ENCODE measurements around the gene LARP4B.
"Not testable (repeated sequence)": the region's sequence is repeated elsewhere in the genome, so short reads cannot be mapped to it uniquely, and the experiment has no call there.

LARP4B gene

GRCh38 chr10:774661-775244 is 156.8 kb downstream of the LARP4B start:
- no peaks in the 10 kb centered on the region for H3K36me3 ChIP-seq (ENCODE audit: control insufficient read depth, insufficient read depth, low read length)
- H3K4me3 ChIP-seq (ENCODE audit: low read depth, low read length) = no peak overlapping the region
- no peaks in the 10 kb centered on the region for H3K4me1 ChIP-seq (ENCODE audit: control insufficient read depth, insufficient read depth, low read length)
- no peak overlapping the region for H3K9ac ChIP-seq (ENCODE audit: low read depth, low read length)
- H3K27me3 ChIP-seq (ENCODE audit: control insufficient read depth, insufficient read depth, low read length) = no peaks in the 10 kb centered on the region
- H3K9me3 ChIP-seq (ENCODE audit: control insufficient read depth, insufficient read depth, low read length) = no peaks in the 10 kb centered on the region

- H3K4me1 ChIP-seq (ENCODE audit: control insufficient read depth, insufficient read depth, low read length) = no peaks in the 10 kb centered on the region
- no peaks in the 10 kb centered on the region for H3K9me3 ChIP-seq (ENCODE audit: control insufficient read depth, insufficient read depth, low read length)
- H3K36me3 ChIP-seq (ENCODE audit: control insufficient read depth, insufficient read depth, low read length) = no peaks in the 10 kb centered on the region
- no peak overlapping the region for H3K9ac ChIP-seq (ENCODE audit: low read depth, low read length)
- no peak overlapping the region for H3K4me3 ChIP-seq (ENCODE audit: low read depth, low read length)
- H3K27me3 ChIP-seq (ENCODE audit: control insufficient read depth, insufficient read depth, low read length) = no peaks in the 10 kb centered on the region
Measured at GRCh38 chr10:774223-774622, 157.3 kb downstream of the LARP4B start.

GRCh38 chr10:773562-774161 is 157.8 kb downstream of the LARP4B start:
- Histone ChIP-seq H3K27me3 (ENCODE audit: control insufficient read depth, insufficient read depth, low read length) (no peaks in the 10 kb centered on the region), H3K4me1 (ENCODE audit: control insufficient read depth, insufficient read depth, low read length) (no peaks in the 10 kb centered on the region), H3K9ac (ENCODE audit: low read depth, low read length) (no peak overlapping the region), H3K36me3 (ENCODE audit: control insufficient read depth, insufficient read depth, low read length) (no peaks in the 10 kb centered on the region), H3K4me3 (ENCODE audit: low read depth, low read length) (no peak overlapping the region), H3K9me3 (ENCODE audit: control insufficient read depth, insufficient read depth, low read length) (no peaks in the 10 kb centered on the region)

- Histone ChIP-seq H3K4me3 (ENCODE audit: low read depth, low read length) (no peak overlapping the region), H3K9me3 (ENCODE audit: control insufficient read depth, insufficient read depth, low read length) (no peaks in the 10 kb centered on the region), H3K36me3 (ENCODE audit: control insufficient read depth, insufficient read depth, low read length) (no peaks in the 10 kb centered on the region), H3K4me1 (ENCODE audit: control insufficient read depth, insufficient read depth, low read length) (no peaks in the 10 kb centered on the region), H3K27me3 (ENCODE audit: control insufficient read depth, insufficient read depth, low read length) (no peaks in the 10 kb centered on the region), H3K9ac (ENCODE audit: low read depth, low read length) (no peak overlapping the region)
Measured at GRCh38 chr10:772227-772637, 159.3 kb downstream of the LARP4B start.

- H3K4me1 ChIP-seq (ENCODE audit: control insufficient read depth, insufficient read depth, low read length) = no peaks in the 10 kb centered on the region
- no peak overlapping the region for H3K4me3 ChIP-seq (ENCODE audit: low read depth, low read length)
- no peaks in the 10 kb centered on the region for H3K36me3 ChIP-seq (ENCODE audit: control insufficient read depth, insufficient read depth, low read length)
- no peaks in the 10 kb centered on the region for H3K9me3 ChIP-seq (ENCODE audit: control insufficient read depth, insufficient read depth, low read length)
- no peak overlapping the region for H3K9ac ChIP-seq (ENCODE audit: low read depth, low read length)
- H3K27me3 ChIP-seq (ENCODE audit: control insufficient read depth, insufficient read depth, low read length) = no peaks in the 10 kb centered on the region
Measured at GRCh38 chr10:771647-772046, 159.9 kb downstream of the LARP4B start.

GRCh38 chr10:770975-771374 is 160.5 kb downstream of the LARP4B start:
- Histone ChIP-seq H3K4me1 (ENCODE audit: control insufficient read depth, insufficient read depth, low read length) (no peaks in the 10 kb centered on the region), H3K4me3 (ENCODE audit: low read depth, low read length) (no peak overlapping the region), H3K36me3 (ENCODE audit: control insufficient read depth, insufficient read depth, low read length) (no peaks in the 10 kb centered on the region), H3K9me3 (ENCODE audit: control insufficient read depth, insufficient read depth, low read length) (no peaks in the 10 kb centered on the region), H3K27me3 (ENCODE audit: control insufficient read depth, insufficient read depth, low read length) (no peaks in the 10 kb centered on the region), H3K9ac (ENCODE audit: low read depth, low read length) (no peak overlapping the region)

GRCh38 chr10:770048-770712 is 161.3 kb downstream of the LARP4B start:
- H3K9ac ChIP-seq (ENCODE audit: low read depth, low read length); H3K27me3 ChIP-seq (ENCODE audit: control insufficient read depth, insufficient read depth, low read length); H3K4me3 ChIP-seq (ENCODE audit: low read depth, low read length); H3K9me3 ChIP-seq (ENCODE audit: control insufficient read depth, insufficient read depth, low read length); H3K4me1 ChIP-seq (ENCODE audit: control insufficient read depth, insufficient read depth, low read length); H3K36me3 ChIP-seq (ENCODE audit: control insufficient read depth, insufficient read depth, low read length): not testable (repeated sequence)

- Histone ChIP-seq H3K9ac (ENCODE audit: low read depth, low read length) (no peak overlapping the region), H3K36me3 (ENCODE audit: control insufficient read depth, insufficient read depth, low read length) (no peaks in the 10 kb centered on the region), H3K4me1 (ENCODE audit: control insufficient read depth, insufficient read depth, low read length) (no peaks in the 10 kb centered on the region), H3K4me3 (ENCODE audit: low read depth, low read length) (no peak overlapping the region), H3K27me3 (ENCODE audit: control insufficient read depth, insufficient read depth, low read length) (no peaks in the 10 kb centered on the region), H3K9me3 (ENCODE audit: control insufficient read depth, insufficient read depth, low read length) (no peaks in the 10 kb centered on the region)
Measured at GRCh38 chr10:767794-768193, 163.7 kb downstream of the LARP4B start.

- H3K9me3 ChIP-seq (ENCODE audit: control insufficient read depth, insufficient read depth, low read length) = no peaks in the 10 kb centered on the region
- no peaks in the 10 kb centered on the region for H3K4me1 ChIP-seq (ENCODE audit: control insufficient read depth, insufficient read depth, low read length)
- H3K36me3 ChIP-seq (ENCODE audit: control insufficient read depth, insufficient read depth, low read length) = no peaks in the 10 kb centered on the region
- no peak overlapping the region for H3K4me3 ChIP-seq (ENCODE audit: low read depth, low read length)
- H3K9ac ChIP-seq (ENCODE audit: low read depth, low read length) = no peak overlapping the region
- no peaks in the 10 kb centered on the region for H3K27me3 ChIP-seq (ENCODE audit: control insufficient read depth, insufficient read depth, low read length)
Measured at GRCh38 chr10:767211-767610, 164.3 kb downstream of the LARP4B start.

- H3K36me3 ChIP-seq (ENCODE audit: control insufficient read depth, insufficient read depth, low read length) = no peaks in the 10 kb centered on the region
- H3K4me1 ChIP-seq (ENCODE audit: control insufficient read depth, insufficient read depth, low read length) = no peaks in the 10 kb centered on the region
- H3K27me3 ChIP-seq (ENCODE audit: control insufficient read depth, insufficient read depth, low read length) = no peaks in the 10 kb centered on the region
- H3K4me3 ChIP-seq (ENCODE audit: low read depth, low read length) = no peak overlapping the region
- no peaks in the 10 kb centered on the region for H3K9me3 ChIP-seq (ENCODE audit: control insufficient read depth, insufficient read depth, low read length)
- no peak overlapping the region for H3K9ac ChIP-seq (ENCODE audit: low read depth, low read length)
Measured at GRCh38 chr10:761376-761775, 170.1 kb downstream of the LARP4B start.

GRCh38 chr10:760622-761021 is 170.9 kb downstream of the LARP4B start:
- Histone ChIP-seq H3K9ac (ENCODE audit: low read depth, low read length) (no peak overlapping the region), H3K4me1 (ENCODE audit: control insufficient read depth, insufficient read depth, low read length) (no peaks in the 10 kb centered on the region), H3K4me3 (ENCODE audit: low read depth, low read length) (no peak overlapping the region), H3K9me3 (ENCODE audit: control insufficient read depth, insufficient read depth, low read length) (no peaks in the 10 kb centered on the region), H3K36me3 (ENCODE audit: control insufficient read depth, insufficient read depth, low read length) (no peaks in the 10 kb centered on the region), H3K27me3 (ENCODE audit: control insufficient read depth, insufficient read depth, low read length) (no peaks in the 10 kb centered on the region)

- Histone ChIP-seq H3K36me3 (ENCODE audit: control insufficient read depth, insufficient read depth, low read length) (no peaks in the 10 kb centered on the region), H3K9ac (ENCODE audit: low read depth, low read length) (no peak overlapping the region), H3K27me3 (ENCODE audit: control insufficient read depth, insufficient read depth, low read length) (no peaks in the 10 kb centered on the region), H3K4me3 (ENCODE audit: low read depth, low read length) (no peak overlapping the region), H3K9me3 (ENCODE audit: control insufficient read depth, insufficient read depth, low read length) (no peaks in the 10 kb centered on the region), H3K4me1 (ENCODE audit: control insufficient read depth, insufficient read depth, low read length) (no peaks in the 10 kb centered on the region)
Measured at GRCh38 chr10:759898-760477, 171.5 kb downstream of the LARP4B start.
